Transverse colon (tissue), 4 donors: ENCODE data around the gene EXOSC5. TPM values are rescaled to one million over a fixed set of nuclear protein-coding genes. Genes with fewer than 3 reads are reported as not detected.

Experiments
- DNase-seq: peaks from one replicate; pipeline ENCODE4 v3.0.0-alpha.2; 2019
- H3K27ac ChIP-seq, 4 donors: fragments of 200-600 bp; sonication (generic); 2 replicates each; pipeline ENCODE4 v1.5.1; 2016 to 2018; ENCODE audit warnings: inconsistent platforms in 4 of 4
- H3K27me3 ChIP-seq: fragments of 200-600 bp; sonication (generic); 2 replicates; pipeline ENCODE4 v1.5.1; 2017; ENCODE audit warnings: inconsistent platforms
- H3K36me3 ChIP-seq, 4 donors: fragments of 200-600 bp; sonication (generic); 2 replicates each; pipeline ENCODE4 v1.5.1; 2017 to 2019; ENCODE audit warnings: inconsistent platforms in 4 of 4
- H3K4me1 ChIP-seq, 4 donors: fragments of 200-600 bp; sonication (generic); 2 replicates each; pipeline ENCODE4 v1.5.1; 2017 to 2020; ENCODE audit warnings: inconsistent platforms in 4 of 4
- H3K4me3 ChIP-seq, 4 donors: fragments of 200-600 bp; sonication (generic); 1 replicate in 1 of 4; 2 replicates in 3 of 4; pipeline versions ENCODE4 v1.5.1 to v1.6.1; 2017 to 2019; ENCODE audit warnings: inconsistent platforms in 4 of 4
- H3K9me3 ChIP-seq, 2 donors: fragments of 200-600 bp; sonication (generic); 2 replicates each; pipeline ENCODE4 v1.5.1; 2017 to 2019; ENCODE audit warnings: inconsistent platforms in 2 of 2
- CTCF ChIP-seq, 5 experiments: fragments of 200-600 bp in 3 of 5; fragments of 450-650 bp in 2 of 5; sonication (generic) in 3 of 5; IDR thresholded peaks; 1 replicate in 2 of 5; 2 replicates in 3 of 5; pipeline ENCODE4 v1.5.1; 2016 to 2017; ENCODE audit warnings: antibody characterized with exemption in 5 of 5, inconsistent platforms in 3 of 5, mild to moderate bottlenecking in 2 of 5, moderate library complexity in 1 of 5
- EP300 ChIP-seq: sonication (generic); formaldehyde crosslinking; IDR thresholded peaks from one replicate; pipeline ENCODE4 v1.6.1; 2017; ENCODE audit warnings: antibody characterized with exemption, low read depth
- POLR2A ChIP-seq: fragments of 450-650 bp; IDR thresholded peaks from one replicate; pipeline ENCODE4 v1.6.1; 2016; ENCODE audit warnings: antibody characterized with exemption, mild to moderate bottlenecking, moderate library complexity
- POLR2AphosphoS5 ChIP-seq, 3 donors: sonication (generic); formaldehyde crosslinking; IDR thresholded peaks; one replicate each; pipeline ENCODE4 v1.6.1; 2016; ENCODE audit warnings: antibody characterized with exemption in 3 of 3
- WGBS, 2 donors: methylation state at CpG; one replicate each; pipeline ENCODE4 v1.1.5; 2018; ENCODE audit warnings: low coverage in 1 of 2; 5-methylcytosine and 5-hydroxymethylcytosine counted together
- in situ Hi-C, 4 donors: fragments of 200-750 bp; cut with MboI; loops; one replicate each; pipeline versions ENCODE4 v1.15.0 to v1.15.1; 2017; ENCODE audit warnings: low sequenced_read_pairs in 3 of 4, low pct_ligation_motif_present in 1 of 4, low pct_unique_long_range_greater_than_20kb in 1 of 4
- intact Hi-C: fragments of 100-400 bp; cut with DNase I; formaldehyde crosslinking; loops from one replicate; pipeline ENCODE4 v1.15.1; 2023; ENCODE audit warnings: low total_unique reads
- total RNA-seq, 4 donors: library from RNA; depleted of rRNA; stranded (reverse); fragments of >200 nt; gene quantifications; one replicate each; pipeline ENCODE4 v1.1.0, GENCODE V29; 2016

Gene EXOSC5
- total RNA-seq, 4 donors from 2014 or later, result 4.0 to 20.6 (median 10.8) TPM

GRCh38 chr19:41362143-41362847 lies 34.9 kb downstream of the EXOSC5 start:
- intact Hi-C loops, result no loop called here
- in situ Hi-C loops, result no loop called here
- Histone ChIP-seq H3K4me3 (no peak overlapping the region), H3K27me3 (no peaks in the 10 kb centered on the region), H3K36me3 (no peaks in the 10 kb centered on the region), H3K4me1 (peaks cover 7 to 26% (median 19%) of the 10 kb centered on the region in 4 donors), H3K9me3 (no peaks in the 10 kb centered on the region), H3K27ac (peak overlapping the region; percentile 95 to 99 (median 97))
- DNase-seq, result no peak
- TF ChIP-seq CTCF (IDR thresholded peaks at IDR 0.05) (no peak), POLR2AphosphoS5 (IDR thresholded peaks at IDR 0.05) (peak in 1 of 3 donors; percentile 34)
- 69 to 85% methylated on average over 6 to 10 of the region's 10 CpGs for WGBS, 2 donors

DNA sequence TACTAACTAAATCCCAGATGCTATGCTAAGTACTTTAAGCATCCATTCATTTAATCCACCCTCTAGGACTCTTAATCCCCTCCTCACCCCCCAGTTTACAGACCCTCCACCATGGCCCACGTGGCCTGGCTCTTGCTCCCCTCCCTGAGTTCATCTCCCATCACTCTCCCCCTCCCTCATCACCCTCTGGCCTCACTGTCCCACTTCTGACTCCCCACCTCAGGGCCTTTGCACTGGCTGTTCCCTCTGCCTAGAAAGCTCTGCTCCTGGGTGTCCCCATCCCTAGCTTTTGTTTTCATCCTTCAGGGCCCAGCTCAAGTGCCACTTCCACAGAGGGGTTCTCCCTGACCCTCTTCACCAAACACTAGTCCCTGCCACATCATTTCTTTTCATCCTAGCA lies 37.4 kb downstream of the EXOSC5 start:
- 83 to 95% methylated on average over 1 of the region's 1 CpG for WGBS, 2 donors
- H3K9me3 ChIP-seq, result no peaks in the 10 kb centered on the region
- intact Hi-C loops, result no loop called here
- no peak overlapping the region for H3K4me3 ChIP-seq
- no peak for DNase-seq
- H3K4me1 ChIP-seq, result peaks cover 7 to 18% (median 16%) of the 10 kb centered on the region in 4 donors
- H3K36me3 ChIP-seq, result no peaks in the 10 kb centered on the region
- TF ChIP-seq POLR2AphosphoS5 (IDR thresholded peaks at IDR 0.05) (no peak), CTCF (IDR thresholded peaks at IDR 0.05) (no peak), POLR2A (no peak), EP300 (no peak)
- in situ Hi-C loops, result no loop called here
- no peak overlapping the region for H3K27ac ChIP-seq
- H3K27me3 ChIP-seq, result no peaks in the 10 kb centered on the region

- intact Hi-C loops, result no loop called here
Observed at GRCh38 chr19:41357746-41358145, 39.4 kb downstream of the EXOSC5 start.

More at GRCh38 chr19:41357746-41358145, 39.4 kb downstream of the EXOSC5 start:
- H3K27me3 ChIP-seq, result peaks cover 12% of the 10 kb centered on the region
- TF ChIP-seq EP300, result no peak
- TF ChIP-seq CTCF (IDR thresholded peaks at IDR 0.05), result no peak
- no peak for TF ChIP-seq POLR2A
- TF ChIP-seq POLR2AphosphoS5 (IDR thresholded peaks at IDR 0.05), result no peak
- 90 to 100% methylated on average over 1 to 13 of the region's 13 CpGs for WGBS, 2 donors
- peaks cover under 1 to 21% (median 19%) of the 10 kb centered on the region in 4 donors for H3K4me1 ChIP-seq
- no peak overlapping the region for H3K4me3 ChIP-seq
- in situ Hi-C loops, result no loop called here
- H3K9me3 ChIP-seq, result no peaks in the 10 kb centered on the region
- no peaks in the 10 kb centered on the region for H3K36me3 ChIP-seq
- H3K27ac ChIP-seq, result no peak overlapping the region
- no peak for DNase-seq
